ENCODE data around the gene CARF.
"Not testable (repeated sequence)": the region's sequence is repeated elsewhere in the genome, so short reads cannot be mapped to it uniquely, and the experiment has no call there.

Gene CARF

DNA sequence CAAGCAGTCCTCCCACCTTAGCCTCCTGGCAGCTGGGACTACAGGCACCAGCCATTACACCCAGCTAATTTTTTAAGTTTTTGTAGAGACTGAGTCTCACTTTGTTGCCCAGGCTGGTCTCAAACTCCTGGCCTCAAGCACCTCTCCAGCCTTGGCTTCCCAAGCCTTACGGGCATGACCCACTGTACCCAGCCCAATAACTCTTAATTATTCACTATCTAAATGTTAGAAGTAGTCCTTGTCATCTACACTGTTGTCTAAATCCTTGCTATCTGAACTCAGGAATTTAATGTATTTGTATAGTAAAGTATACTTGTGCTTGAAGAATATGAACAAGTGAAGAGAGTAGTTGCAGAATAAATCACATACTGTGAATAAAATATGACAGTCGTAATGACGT lies 64.7 kb downstream of the CARF start:
- no peak overlapping the region for H3K27ac ChIP-seq
- no peak for TF ChIP-seq ZFX (IDR thresholded peaks at IDR 0.05)
- TF ChIP-seq, protein P1, sequence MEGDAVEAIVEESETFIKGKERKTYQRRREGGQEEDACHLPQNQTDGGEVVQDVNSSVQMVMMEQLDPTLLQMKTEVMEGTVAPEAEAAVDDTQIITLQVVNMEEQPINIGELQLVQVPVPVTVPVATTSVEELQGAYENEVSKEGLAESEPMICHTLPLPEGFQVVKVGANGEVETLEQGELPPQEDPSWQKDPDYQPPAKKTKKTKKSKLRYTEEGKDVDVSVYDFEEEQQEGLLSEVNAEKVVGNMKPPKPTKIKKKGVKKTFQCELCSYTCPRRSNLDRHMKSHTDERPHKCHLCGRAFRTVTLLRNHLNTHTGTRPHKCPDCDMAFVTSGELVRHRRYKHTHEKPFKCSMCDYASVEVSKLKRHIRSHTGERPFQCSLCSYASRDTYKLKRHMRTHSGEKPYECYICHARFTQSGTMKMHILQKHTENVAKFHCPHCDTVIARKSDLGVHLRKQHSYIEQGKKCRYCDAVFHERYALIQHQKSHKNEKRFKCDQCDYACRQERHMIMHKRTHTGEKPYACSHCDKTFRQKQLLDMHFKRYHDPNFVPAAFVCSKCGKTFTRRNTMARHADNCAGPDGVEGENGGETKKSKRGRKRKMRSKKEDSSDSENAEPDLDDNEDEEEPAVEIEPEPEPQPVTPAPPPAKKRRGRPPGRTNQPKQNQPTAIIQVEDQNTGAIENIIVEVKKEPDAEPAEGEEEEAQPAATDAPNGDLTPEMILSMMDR (conservative IDR thresholded peaks at IDR 0.05), result no peak

DNA sequence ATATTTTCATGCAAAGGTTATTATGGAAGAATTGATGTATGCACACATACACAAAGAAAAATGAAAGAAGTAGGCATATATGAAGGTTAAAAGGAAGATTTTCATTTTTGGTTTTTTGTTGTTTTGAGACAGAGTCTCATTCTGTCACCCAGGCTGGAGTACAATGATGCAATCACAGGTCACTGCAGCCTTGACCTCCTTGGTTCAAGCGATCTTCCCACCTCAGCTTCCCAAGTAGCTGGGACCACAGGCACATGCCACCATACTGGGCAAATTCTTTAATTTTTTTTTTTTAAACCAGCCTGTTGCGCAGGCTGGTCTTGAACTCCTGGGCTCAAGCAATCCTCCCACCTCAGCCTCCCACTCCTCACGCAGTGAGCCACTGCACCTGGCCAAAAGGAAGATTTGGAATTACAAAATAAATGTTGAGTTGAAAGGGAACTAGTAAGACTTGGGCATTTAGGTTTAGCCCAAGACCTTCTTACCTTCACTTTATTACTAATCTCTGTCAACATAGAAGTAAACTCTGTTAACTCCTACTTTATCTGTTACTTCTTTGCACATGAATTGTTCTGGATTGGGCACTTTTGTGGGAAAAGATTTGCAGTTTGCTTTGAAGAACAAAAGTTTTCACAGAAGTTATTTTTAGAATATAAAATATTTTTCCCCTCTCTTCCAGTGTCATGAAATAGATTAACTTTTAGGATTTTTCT lies 70.9 kb downstream of the CARF start:
- TF ChIP-seq, protein P1 (conservative IDR thresholded peaks at IDR 0.05), result no peak
- TF ChIP-seq ZFX (IDR thresholded peaks at IDR 0.05), result no peak
- no peak overlapping the region for H3K27ac ChIP-seq

DNA sequence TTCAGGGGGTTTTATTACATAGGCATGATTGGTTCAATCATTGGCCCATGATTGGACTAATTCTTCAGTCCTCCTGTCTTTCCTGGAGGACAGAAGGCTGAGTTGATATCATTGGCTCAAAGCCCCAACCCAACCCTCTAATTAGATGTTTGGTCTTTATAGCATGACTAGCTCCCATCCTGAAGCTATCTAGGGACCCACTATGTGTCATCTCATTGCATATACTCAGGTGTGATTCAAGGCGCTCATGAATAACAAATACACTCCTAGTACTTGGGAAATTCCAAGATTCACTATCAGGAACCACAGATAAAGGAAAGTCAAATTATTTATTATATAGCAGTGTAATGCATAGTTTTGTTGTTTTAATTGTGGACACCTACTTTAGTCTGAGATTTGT lies 77.7 kb downstream of the CARF start:
- no peak for TF ChIP-seq ZFX (IDR thresholded peaks at IDR 0.05)
- TF ChIP-seq, protein P1 (conservative IDR thresholded peaks at IDR 0.05), result no peak
- H3K27ac ChIP-seq, result no peak overlapping the region

DNA sequence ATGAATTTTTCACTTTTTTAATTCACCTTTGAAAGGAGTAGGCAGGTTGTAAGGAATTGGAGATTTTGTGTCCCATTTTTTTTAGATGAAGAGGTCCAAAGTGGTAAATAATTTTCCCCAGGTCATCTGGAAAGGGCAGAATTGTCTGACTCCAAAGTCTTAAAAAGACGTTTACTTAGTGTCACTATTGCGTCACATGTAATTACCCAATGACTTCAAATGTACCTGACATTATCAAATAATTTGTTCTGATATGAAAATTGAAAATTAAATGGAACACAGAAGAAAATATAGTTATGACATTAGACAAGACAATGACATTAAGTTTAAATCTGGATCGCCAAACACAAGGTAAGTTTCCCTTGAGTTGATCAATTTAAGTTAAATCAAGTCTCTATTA lies 78.4 kb downstream of the CARF start:
- TF ChIP-seq, protein P1 (conservative IDR thresholded peaks at IDR 0.05), result no peak
- TF ChIP-seq ZFX (IDR thresholded peaks at IDR 0.05), result no peak
- H3K27ac ChIP-seq, result no peak overlapping the region

DNA sequence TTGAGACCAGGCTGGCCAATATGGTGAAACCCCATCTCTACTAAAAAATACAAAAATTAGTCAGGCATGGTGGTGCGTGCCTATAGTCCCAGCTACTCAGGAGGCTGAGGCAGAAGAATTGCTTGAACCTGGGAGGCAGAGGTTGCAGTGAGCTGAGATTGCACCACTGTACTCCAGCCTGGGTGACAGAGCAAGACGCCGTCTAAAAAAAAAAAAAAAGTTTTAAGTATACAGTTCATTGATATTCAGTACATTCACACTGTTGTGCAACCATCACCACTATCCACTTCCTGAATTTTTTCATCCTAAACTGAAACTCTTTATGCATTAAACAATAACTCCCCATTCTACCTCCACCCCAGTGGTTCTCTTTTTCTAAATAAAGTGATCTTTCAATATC lies 85.0 kb downstream of the CARF start:
- H3K27ac ChIP-seq, result not testable (repeated sequence)

DNA sequence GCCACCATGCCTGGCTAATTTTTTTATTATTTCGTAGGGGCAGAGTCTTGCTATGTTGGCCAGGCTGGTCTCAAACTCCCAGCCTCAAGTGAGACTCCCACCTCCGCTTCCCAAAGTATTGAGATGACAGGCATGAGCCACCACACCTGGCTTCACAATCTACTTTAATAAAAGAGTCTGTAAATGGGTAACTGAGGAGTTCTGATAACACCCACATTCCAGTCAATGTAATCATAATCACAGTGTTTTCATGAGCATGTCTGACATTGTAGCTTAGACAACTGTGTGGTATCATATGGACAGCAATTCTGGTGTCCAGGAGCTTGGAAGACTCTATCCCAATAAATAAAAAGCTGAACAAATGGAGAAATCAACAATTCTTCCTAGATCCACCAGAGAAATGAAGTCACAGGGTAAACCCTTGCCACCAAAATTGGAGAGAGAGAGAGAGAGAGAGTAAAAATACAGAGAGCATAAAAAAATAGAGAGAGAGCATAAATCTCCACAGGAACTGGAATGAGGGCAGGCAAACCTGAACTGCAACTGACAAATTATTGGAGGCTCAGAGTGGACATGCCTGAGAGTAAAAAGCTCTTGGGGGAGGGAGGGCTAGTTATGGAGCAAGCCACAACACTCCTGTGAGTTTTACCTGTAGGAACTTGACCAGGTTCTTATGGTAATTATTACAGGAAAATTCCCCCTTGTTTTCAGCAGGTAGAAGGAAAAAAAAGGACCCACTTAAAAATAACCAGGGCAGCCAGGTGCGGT lies 90.2 kb downstream of the CARF start:
- no peak overlapping the region for H3K27ac ChIP-seq
- TF ChIP-seq ZFX (IDR thresholded peaks at IDR 0.05), result no peak
- TF ChIP-seq, protein P1 (conservative IDR thresholded peaks at IDR 0.05), result no peak

DNA sequence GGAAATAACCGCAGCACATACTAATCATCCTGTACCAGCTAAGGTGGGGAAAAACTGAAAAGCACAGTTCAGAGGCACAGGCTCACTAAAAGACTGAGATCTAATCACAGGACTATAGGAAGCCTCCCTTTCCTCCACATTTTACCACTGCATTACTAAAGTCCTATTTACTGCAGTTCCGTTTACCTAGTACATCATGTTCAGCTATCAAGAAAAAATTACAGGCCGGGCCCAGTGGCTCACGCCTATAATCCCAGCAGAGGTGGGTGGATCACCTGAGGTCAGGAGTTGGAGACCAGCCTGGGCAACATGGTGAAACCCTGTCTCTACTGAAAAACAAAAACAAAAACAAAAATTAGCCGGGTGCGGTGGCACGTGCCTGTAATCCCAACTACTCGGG lies 91.6 kb downstream of the CARF start:
- TF ChIP-seq, protein P1 (conservative IDR thresholded peaks at IDR 0.05), result no peak
- no peak for TF ChIP-seq ZFX (IDR thresholded peaks at IDR 0.05)
- H3K27ac ChIP-seq, result no peak overlapping the region

All from C4-2B (cell line).